H1 (cell line): ENCODE measurements around the gene SCARB2. TPM values are rescaled to one million over a fixed set of nuclear protein-coding genes. Genes with fewer than 3 reads are reported as not detected.
A peak's percentile ranks its signal among the peaks of the same experiment; 100 is the strongest.

Source experiments
- CTCF ChIA-PET: fragments of 300-600 bp; sonication (Branson Sonifier 250); formaldehyde crosslinking; loops from one replicate; lab custom pipeline; 2021; ENCODE audit not compliant: partially characterized antibody; lab: Charles Lee
- POLR2A ChIA-PET: fragments of 300-600 bp; sonication (Branson Sonifier 250); formaldehyde crosslinking; loops from one replicate; lab custom pipeline; 2021; ENCODE audit warnings: inconsistent platforms; ENCODE audit not compliant: partially characterized antibody; lab: Charles Lee
- DNase-seq, 2 experiments: peaks; one replicate each; pipeline versions ENCODE4 v3.0.0 to v3.0.0-alpha.2; 2010 to 2022; ENCODE audit warnings: low spot score in 2 of 2, low read depth in 1 of 2, mixed read lengths in 1 of 2
- FAIRE-seq: peaks from 2 replicates; lab custom pipeline; 2011; peaks lifted over from hg19 to GRCh38; lab: Jason Lieb, UNC
- H2AFZ ChIP-seq: 2 replicates; pipeline ENCODE4 v1.8.1; 2012; ENCODE audit warnings: low read length, inconsistent platforms
- H2AK5ac ChIP-seq: 2 replicates; pipeline ENCODE4 v1.6.1; 2013; ENCODE audit warnings: low read depth, low read length
- H2BK120ac ChIP-seq: replicated peaks from 2 replicates; pipeline ENCODE3; 2013; ENCODE audit warnings: low read depth, low read length, inconsistent platforms
- H2BK12ac ChIP-seq: 2 replicates; pipeline ENCODE4 v1.6.1; 2013; ENCODE audit warnings: low read depth, low read length
- H2BK15ac ChIP-seq: 2 replicates; pipeline ENCODE4 v1.6.1; 2013; ENCODE audit warnings: low read length
- H2BK20ac ChIP-seq: 2 replicates; pipeline ENCODE4 v1.6.1; 2013; ENCODE audit warnings: low read length
- H2BK5ac ChIP-seq: 2 replicates; pipeline ENCODE4 v1.6.1; 2013; ENCODE audit warnings: low read depth, low read length
- H3K14ac ChIP-seq: 2 replicates; pipeline ENCODE4 v1.6.1; 2013; ENCODE audit warnings: inconsistent platforms; ENCODE audit not compliant: insufficient read length
- H3K18ac ChIP-seq: 2 replicates; pipeline ENCODE4 v1.6.1; 2013; ENCODE audit warnings: low read length; ENCODE audit errors: extremely low read depth
- H3K23ac ChIP-seq: 2 replicates; pipeline ENCODE4 v1.6.1; 2013; ENCODE audit warnings: inconsistent platforms; ENCODE audit not compliant: insufficient read length
- H3K23me2 ChIP-seq: 2 replicates; pipeline ENCODE4 v1.6.1; 2013; ENCODE audit warnings: low read depth, low read length
- H3K27ac ChIP-seq: 2 replicates; pipeline ENCODE4 v1.6.1; 2011; ENCODE audit warnings: low read depth, low read length, inconsistent platforms
- H3K27me3 ChIP-seq, 4 experiments: replicated peaks in 1 of 4; 1 replicate in 1 of 4; 2 replicates in 3 of 4; pipeline versions ENCODE4 v1.6.1 to v1.8.1; 2011 to 2013; ENCODE audit warnings: low read length in 3 of 4, mild to moderate bottlenecking in 3 of 4, inconsistent platforms in 2 of 4, mixed read lengths in 2 of 4, moderate library complexity in 1 of 4; ENCODE audit not compliant: control insufficient read depth in 3 of 4, insufficient read depth in 3 of 4; ENCODE audit errors: extremely low read depth in 1 of 4
- H3K36me3 ChIP-seq, 4 experiments: 2 replicates each; pipeline versions ENCODE4 v1.6.1 to v1.8.1; 2011 to 2013; ENCODE audit warnings: mild to moderate bottlenecking in 4 of 4, low read length in 3 of 4, moderate library complexity in 2 of 4, control low read depth in 1 of 4, inconsistent platforms in 1 of 4; ENCODE audit not compliant: insufficient read depth in 4 of 4, control insufficient read depth in 2 of 4
- H3K4ac ChIP-seq: replicated peaks from 2 replicates; pipeline ENCODE3; 2013; ENCODE audit warnings: low read length, low read depth, mixed read lengths, inconsistent platforms; ENCODE audit not compliant: insufficient read length
- H3K4me1 ChIP-seq, 4 experiments: replicated peaks in 1 of 4; 1 replicate in 1 of 4; 2 replicates in 3 of 4; pipeline versions ENCODE4 v1.6.1 to v1.8.1; 2011 to 2013; ENCODE audit warnings: low read length in 3 of 4, inconsistent platforms in 2 of 4, mixed read lengths in 1 of 4; ENCODE audit not compliant: insufficient read depth in 4 of 4, control insufficient read depth in 3 of 4
- H3K4me2 ChIP-seq, 2 experiments: 2 replicates each; pipeline versions ENCODE4 v1.6.1 to v1.8.1; 2011 to 2013; ENCODE audit warnings: low read depth in 2 of 2, low read length in 2 of 2, control low read depth in 1 of 2, inconsistent platforms in 1 of 2, mild to moderate bottlenecking in 1 of 2; ENCODE audit not compliant: insufficient read depth in 1 of 2
- H3K4me3 ChIP-seq, 4 experiments: fragments of 200-600, 300-600 bp in 1 of 4; sonication (generic), shearing (Covaris generic), sonication (Bioruptor Twin) in 1 of 4; 2 replicates each; pipeline versions ENCODE4 v1.5.1 to v1.8.1; 2011 to 2016; ENCODE audit warnings: low read length in 4 of 4, low read depth in 3 of 4, control low read depth in 2 of 4, inconsistent platforms in 2 of 4, mild to moderate bottlenecking in 2 of 4, mixed read lengths in 1 of 4, moderate library complexity in 1 of 4; ENCODE audit not compliant: insufficient read depth in 2 of 4; ENCODE audit errors: extremely low read depth in 1 of 4
- H3K56ac ChIP-seq: replicated peaks from 2 replicates; pipeline ENCODE3; 2013; ENCODE audit warnings: low read depth, mild to moderate bottlenecking, mixed read lengths, low read length, inconsistent platforms; ENCODE audit not compliant: insufficient read length
- H3K79me1 ChIP-seq: 2 replicates; pipeline ENCODE4 v1.6.1; 2013; ENCODE audit warnings: low read depth, low read length, control low read depth
- H3K79me2 ChIP-seq, 2 experiments: 2 replicates each; pipeline versions ENCODE4 v1.6.1 to v1.8.1; 2012 to 2013; ENCODE audit warnings: low read length in 2 of 2, mild to moderate bottlenecking in 2 of 2, inconsistent platforms in 1 of 2; ENCODE audit not compliant: insufficient read depth in 2 of 2, control insufficient read depth in 1 of 2
- H3K9ac ChIP-seq, 4 experiments: replicated peaks in 1 of 4; 1 replicate in 1 of 4; 2 replicates in 3 of 4; pipeline versions ENCODE4 v1.6.1 to v1.8.1; 2011 to 2013; ENCODE audit warnings: low read depth in 3 of 4, low read length in 3 of 4, control low read depth in 2 of 4, mild to moderate bottlenecking in 2 of 4, moderate library complexity in 2 of 4, inconsistent platforms in 1 of 4; ENCODE audit errors: extremely low read depth in 1 of 4
- H3K9me3 ChIP-seq, 2 experiments: 2 replicates each; pipeline versions ENCODE4 v1.6.1 to v1.8.1; 2012 to 2013; ENCODE audit warnings: mild to moderate bottlenecking in 2 of 2, moderate library complexity in 2 of 2, control low read depth in 1 of 2, inconsistent platforms in 1 of 2, low read depth in 1 of 2, low read length in 1 of 2, mixed read lengths in 1 of 2; ENCODE audit not compliant: insufficient read depth in 2 of 2
- H4K20me1 ChIP-seq, 2 experiments: replicated peaks in 1 of 2; 2 replicates each; pipeline versions ENCODE3 to v1.8.1; 2011 to 2013; ENCODE audit warnings: inconsistent platforms in 2 of 2, low read length in 2 of 2, mild to moderate bottlenecking in 1 of 2; ENCODE audit not compliant: insufficient read depth in 2 of 2, control insufficient read depth in 1 of 2
- H4K5ac ChIP-seq: 2 replicates; pipeline ENCODE4 v1.6.1; 2013; ENCODE audit warnings: low read length, low read depth, mixed read lengths, inconsistent platforms; ENCODE audit not compliant: insufficient read length
- H4K8ac ChIP-seq: 2 replicates; pipeline ENCODE4 v1.8.0; 2013; ENCODE audit warnings: mild to moderate bottlenecking, moderate library complexity, low read length, inconsistent platforms; ENCODE audit not compliant: insufficient read depth; ENCODE audit errors: extremely low read depth
- H4K91ac ChIP-seq: replicated peaks from 2 replicates; pipeline ENCODE3; 2013; ENCODE audit warnings: low read length, mixed read lengths, inconsistent platforms; ENCODE audit not compliant: insufficient read length
- CBX8 ChIP-seq: fragments of 300-800, 300-1000 bp; sonication (generic); IDR thresholded peaks from 2 replicates; pipeline ENCODE4 v1.7.1; 2016; ENCODE audit warnings: low read depth, low read length, borderline replicate concordance
- EP300 ChIP-seq, 2 experiments: IDR thresholded peaks; 1 replicate in 1 of 2; 2 replicates in 1 of 2; pipeline ENCODE4 v1.6.1; 2011 to 2012; ENCODE audit warnings: low read depth in 2 of 2, low read length in 2 of 2, mild to moderate bottlenecking in 2 of 2, borderline replicate concordance in 1 of 2, inconsistent platforms in 1 of 2, moderate library complexity in 1 of 2
- HDAC2 ChIP-seq, 2 experiments: fragments of 300-600 bp in 1 of 2; sonication (generic) in 1 of 2; IDR thresholded peaks; 2 replicates each; pipeline ENCODE4 v1.6.1; 2011 to 2012; ENCODE audit warnings: low read depth in 2 of 2, low read length in 2 of 2, mild to moderate bottlenecking in 2 of 2, moderate library complexity in 2 of 2, borderline replicate concordance in 1 of 2, inconsistent platforms in 1 of 2
- JUN ChIP-seq: IDR thresholded peaks from 2 replicates; pipeline ENCODE4 v1.6.1; 2011; ENCODE audit warnings: low read depth, mild to moderate bottlenecking, improper control_type of control experiment, low read length
- NANOG ChIP-seq: IDR thresholded peaks from 2 replicates; pipeline ENCODE4 v1.6.1; 2011; ENCODE audit warnings: low read length, low read depth, mild to moderate bottlenecking, inconsistent platforms; ENCODE audit not compliant: insufficient read depth, poor library complexity, severe bottlenecking
- RXRA ChIP-seq: IDR thresholded peaks from 2 replicates; pipeline ENCODE4 v1.6.1; 2011; ENCODE audit warnings: low read depth, mild to moderate bottlenecking, low read length, moderate library complexity; ENCODE audit not compliant: insufficient read depth
- SRF ChIP-seq: IDR thresholded peaks from 2 replicates; pipeline ENCODE4 v1.6.1; 2011; ENCODE audit warnings: mild to moderate bottlenecking, low read depth, low read length, moderate library complexity
- WGBS, 2 experiments: shearing (Covaris generic) in 1 of 2; methylation state at CpG; one replicate each; pipeline versions ENCODE4 v1.1.6 to v1.1.7; 2013 to 2015; ENCODE audit warnings: low lambda C conversion rate in 2 of 2, mixed read lengths in 2 of 2, inconsistent platforms in 1 of 2, low coverage in 1 of 2, missing lambda C conversion rate in 1 of 2; ENCODE audit not compliant: insufficient replicate concordance in 2 of 2, insufficient coverage in 1 of 2, insufficient read length in 1 of 2; ENCODE audit errors: extremely low coverage in 1 of 2, missing lambda C conversion rate in 1 of 2; 5-methylcytosine and 5-hydroxymethylcytosine counted together
- polyA plus RNA-seq, 7 experiments: library from polyadenylated mRNA; depleted of rRNA in 3 of 7; stranded (reverse) in 5 of 7; unstranded in 2 of 7; fragments of >200 nt in 5 of 7; fragments of 200-250 nt in 2 of 7; gene quantifications; 1 replicate in 5 of 7; 2 replicates in 1 of 7; 4 replicates in 1 of 7; pipeline versions ENCODE4 v1.2.1 to v1.2.3, GENCODE V29; 2011 to 2013; ENCODE audit warnings: missing spikeins in 2 of 7, mixed read lengths in 2 of 7
- total RNA-seq: library from RNA; stranded (reverse); fragmentation: NEBNext Ultra II Directional; extraction: Animal tissue kit (Norgen Biotek cat#: 25700); gene quantifications from 2 replicates; pipeline ENCODE4 v1.2.1, GENCODE V29; 2021
- TF ChIP-seq, protein P1 (sequence below): IDR thresholded peaks from 2 replicates; pipeline ENCODE4 v1.6.1; 2012; ENCODE audit warnings: inconsistent platforms
- TF ChIP-seq, protein P2 (sequence below): IDR thresholded peaks from 2 replicates; pipeline ENCODE4 v1.6.1; 2012; ENCODE audit warnings: inconsistent platforms
- TF ChIP-seq, protein P3 (sequence below): IDR thresholded peaks from 2 replicates; pipeline ENCODE4 v1.6.1; 2011; ENCODE audit warnings: low read depth, mild to moderate bottlenecking, low read length; ENCODE audit not compliant: insufficient read depth

SCARB2 gene
- total and polyA plus RNA-seq, 2 of the 8 experiments (the other 6 are each of a cell fraction or from before 2014, with no cell fraction given) = 18.5 to 35.7 TPM

DNA sequence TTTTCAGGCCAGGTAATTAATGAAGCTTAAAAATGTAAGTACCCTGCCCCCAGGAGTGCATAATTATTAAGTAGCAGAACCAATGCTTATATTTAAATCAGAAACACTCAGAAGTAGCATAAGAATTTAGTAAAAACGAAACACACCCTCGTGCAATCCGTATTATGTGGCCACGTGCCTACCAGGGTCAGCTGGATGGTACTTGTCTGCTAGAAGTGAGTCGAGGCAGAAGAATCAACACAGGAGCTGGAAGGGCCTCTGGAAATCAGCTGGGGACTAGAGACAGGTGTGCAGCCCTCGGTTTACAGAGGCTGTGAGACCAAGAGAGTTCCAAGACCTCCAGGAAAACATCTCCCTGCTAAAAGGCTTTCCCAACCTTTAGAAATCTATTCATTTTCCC lies 37.3 kb upstream of the SCARB2 start:
- FAIRE-seq = no peak
- CTCF ChIA-PET = interaction anchor here (0.5 to 5.8 kb wide), 4 partner anchors 44 to 126 kb away, joined by 3 to 44 read pairs (median 6); no protein-coding TSS in a partner anchor

More for the DNA sequence above, 37.3 kb upstream of the SCARB2 start:
- H2BK5ac ChIP-seq = 0 out of 2 replicates have a peak overlapping the region, but pooled peaks have one; percentile 18
- H3K18ac ChIP-seq = no peak overlapping the region
- DNase-seq = no peak
- H3K4me2 ChIP-seq = peak overlapping the region; percentile 78 to 88
- no peaks in the 10 kb centered on the region for H3K79me2 ChIP-seq
- H2BK20ac ChIP-seq = no peak overlapping the region
- H3K9me3 ChIP-seq = no peaks in the 10 kb centered on the region
- no peak overlapping the region for H4K5ac ChIP-seq
- no peaks in the 10 kb centered on the region for H3K36me3 ChIP-seq
- H3K79me1 ChIP-seq = no peaks in the 10 kb centered on the region
- peaks cover 4% of the 10 kb centered on the region; the same call in 1 of the 2 replicates for H3K23me2 ChIP-seq
- TF ChIP-seq RXRA (no peak), EP300 (IDR thresholded peaks at IDR 0.05; ENCODE audit: borderline replicate concordance in 1 of 2, low read depth in 2 of 2, low read length in 2 of 2) (no peak), CBX8 (no peak), HDAC2 (IDR thresholded peaks at IDR 0.05; ENCODE audit: borderline replicate concordance in 1 of 2, low read depth in 2 of 2, low read length in 2 of 2) (no peak), NANOG (no peak), SRF (no peak), JUN (no peak)
- TF ChIP-seq, protein P1, sequence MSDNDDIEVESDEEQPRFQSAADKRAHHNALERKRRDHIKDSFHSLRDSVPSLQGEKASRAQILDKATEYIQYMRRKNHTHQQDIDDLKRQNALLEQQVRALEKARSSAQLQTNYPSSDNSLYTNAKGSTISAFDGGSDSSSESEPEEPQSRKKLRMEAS = peak; percentile 87
- TF ChIP-seq, protein P2, sequence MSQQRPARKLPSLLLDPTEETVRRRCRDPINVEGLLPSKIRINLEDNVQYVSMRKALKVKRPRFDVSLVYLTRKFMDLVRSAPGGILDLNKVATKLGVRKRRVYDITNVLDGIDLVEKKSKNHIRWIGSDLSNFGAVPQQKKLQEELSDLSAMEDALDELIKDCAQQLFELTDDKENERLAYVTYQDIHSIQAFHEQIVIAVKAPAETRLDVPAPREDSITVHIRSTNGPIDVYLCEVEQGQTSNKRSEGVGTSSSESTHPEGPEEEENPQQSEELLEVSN = peak; percentile 82; the same call in 1 of the 2 replicates
- TF ChIP-seq, protein P3, sequence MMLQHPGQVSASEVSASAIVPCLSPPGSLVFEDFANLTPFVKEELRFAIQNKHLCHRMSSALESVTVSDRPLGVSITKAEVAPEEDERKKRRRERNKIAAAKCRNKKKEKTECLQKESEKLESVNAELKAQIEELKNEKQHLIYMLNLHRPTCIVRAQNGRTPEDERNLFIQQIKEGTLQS = no peak
- no peak overlapping the region for H3K4ac ChIP-seq
- no peaks in the 10 kb centered on the region for H4K20me1 ChIP-seq
- H4K8ac ChIP-seq = no peak overlapping the region
- H3K4me3 ChIP-seq = peak overlapping the region; percentile 52 to 64 (median 53); a peak in 7 of 8 replicates
- peak overlapping the region in 2 of 4 experiments; percentile 14 to 56; a peak in 3 of 7 replicates for H3K9ac ChIP-seq
- peaks cover 0 to 6% (median 2%) of the 10 kb centered on the region in 4 experiments; a peak in 3 of 7 replicates for H3K27me3 ChIP-seq
- no peak overlapping the region for H2BK15ac ChIP-seq
- POLR2A ChIA-PET = interaction anchor here (0.9 to 1.9 kb wide), 6 partner anchors 10 to 103 kb away, joined by 3 to 5 read pairs (median 3); partner anchors contain the start of genes NUP54 and SCARB2
- peak overlapping the region; percentile 89 for H2AFZ ChIP-seq
- peaks cover 0 to 3% (median 3%) of the 10 kb centered on the region in 4 experiments; a peak in 6 of 7 replicates for H3K4me1 ChIP-seq
- H4K91ac ChIP-seq = no peak overlapping the region
- H2AK5ac ChIP-seq = no peak overlapping the region
- no peak overlapping the region for H3K23ac ChIP-seq
- no peak overlapping the region for H3K14ac ChIP-seq
- WGBS, 2 experiments = 44% methylated on average over 6 of the region's 6 CpGs; no CpG with 5 or more reads in 1 of the 2 experiments
- no peak overlapping the region for H3K27ac ChIP-seq
- peak overlapping the region; percentile 60; the same call in 1 of the 2 replicates for H2BK12ac ChIP-seq
- no peak overlapping the region for H2BK120ac ChIP-seq
- no peak overlapping the region for H3K56ac ChIP-seq
